Liver (tissue), 3 donors: ENCODE results near the gene NKIRAS1.

Experiments
- GABPA ChIP-seq, 2 donors: IDR thresholded peaks in 1 of 2; conservative IDR thresholded peaks in 1 of 2; 2 replicates each; pipeline ENCODE4 v1.6.1; 2016; ENCODE audit warnings: antibody characterized with exemption in 2 of 2, mild to moderate bottlenecking in 1 of 2, moderate library complexity in 1 of 2
- HNF4A ChIP-seq, 2 donors: conservative IDR thresholded peaks; 2 replicates each; pipeline ENCODE4 v1.6.1; 2016; ENCODE audit warnings: antibody characterized with exemption in 2 of 2, mild to moderate bottlenecking in 2 of 2
- JUND ChIP-seq, 2 donors: IDR thresholded peaks; 2 replicates each; pipeline ENCODE4 v1.6.1; 2016; ENCODE audit warnings: antibody characterized with exemption in 2 of 2
- RAD21 ChIP-seq, 2 donors: IDR thresholded peaks; 2 replicates each; pipeline ENCODE4 v1.6.1; 2016; ENCODE audit warnings: antibody characterized with exemption in 2 of 2, mild to moderate bottlenecking in 2 of 2
- RXRA ChIP-seq, 2 donors: IDR thresholded peaks; 2 replicates each; pipeline ENCODE4 v1.6.1; 2017 to 2018; ENCODE audit warnings: antibody characterized with exemption in 2 of 2, mild to moderate bottlenecking in 1 of 2
- TAF1 ChIP-seq: conservative IDR thresholded peaks from 2 replicates; pipeline ENCODE4 v1.6.1; 2016; ENCODE audit warnings: antibody characterized with exemption, mild to moderate bottlenecking
- YY1 ChIP-seq: IDR thresholded peaks from 2 replicates; pipeline ENCODE4 v1.6.1; 2016; ENCODE audit warnings: antibody characterized with exemption, mild to moderate bottlenecking
- TF ChIP-seq, protein P1 (sequence below): fragments of 150-350 bp; IDR thresholded peaks from 2 replicates; pipeline ENCODE4 v1.5.1; 2017; ENCODE audit warnings: improper control_type of control experiment, low read depth, low read length; ENCODE audit not compliant: missing input control
- TF ChIP-seq, protein P2 (sequence below): IDR thresholded peaks from 2 replicates; pipeline ENCODE4 v1.6.1; 2016; ENCODE audit warnings: antibody characterized with exemption, mild to moderate bottlenecking
- TF ChIP-seq, protein P3 (sequence below): IDR thresholded peaks from 2 replicates; pipeline ENCODE4 v1.6.1; 2016; ENCODE audit warnings: antibody characterized with exemption
- donor health status: healthy.
- donor health status: healthy.

DNA sequence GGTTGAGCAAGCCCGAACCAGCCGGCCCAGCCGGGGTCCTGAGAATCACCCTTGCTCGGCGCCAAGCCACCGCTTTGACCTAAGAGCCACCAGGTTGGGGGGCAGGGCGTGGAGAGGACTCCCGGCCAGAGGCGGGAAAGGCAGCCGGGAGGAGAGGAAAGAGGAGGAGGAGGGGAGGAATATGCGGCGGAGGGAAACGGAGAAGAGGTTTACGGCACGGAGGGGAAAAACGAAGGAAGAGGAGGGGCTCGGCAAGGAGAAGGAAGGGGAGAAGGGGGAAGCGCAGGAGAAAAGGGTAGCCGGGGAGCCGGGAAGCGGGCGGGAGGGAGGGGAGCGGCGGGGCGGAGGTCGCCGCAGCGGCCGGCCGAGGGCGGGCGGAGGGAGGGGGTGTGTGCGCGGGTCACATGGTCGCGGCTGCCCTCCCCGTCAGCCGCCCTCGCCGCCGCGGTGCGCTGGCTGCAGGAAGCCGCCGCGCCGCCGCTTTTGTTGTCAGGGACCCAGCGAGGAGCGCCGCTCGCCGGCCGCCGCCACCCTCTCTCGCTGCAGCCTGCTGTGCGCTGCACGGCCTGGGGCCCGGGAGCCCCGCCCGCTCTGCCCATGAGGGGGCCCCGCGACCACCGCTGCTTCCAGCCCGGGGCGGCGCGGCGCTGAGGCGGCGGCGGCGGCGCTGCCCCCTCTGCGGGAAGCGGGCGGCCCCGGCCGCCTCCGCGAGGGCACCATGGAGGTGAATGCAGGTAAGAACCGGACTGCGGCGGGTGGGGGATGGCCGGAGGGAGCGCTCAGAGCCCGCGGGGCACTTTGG lies 28.3 kb upstream of the NKIRAS1 start, which contains the start of gene NR1D2:
- TF ChIP-seq, protein P1, sequence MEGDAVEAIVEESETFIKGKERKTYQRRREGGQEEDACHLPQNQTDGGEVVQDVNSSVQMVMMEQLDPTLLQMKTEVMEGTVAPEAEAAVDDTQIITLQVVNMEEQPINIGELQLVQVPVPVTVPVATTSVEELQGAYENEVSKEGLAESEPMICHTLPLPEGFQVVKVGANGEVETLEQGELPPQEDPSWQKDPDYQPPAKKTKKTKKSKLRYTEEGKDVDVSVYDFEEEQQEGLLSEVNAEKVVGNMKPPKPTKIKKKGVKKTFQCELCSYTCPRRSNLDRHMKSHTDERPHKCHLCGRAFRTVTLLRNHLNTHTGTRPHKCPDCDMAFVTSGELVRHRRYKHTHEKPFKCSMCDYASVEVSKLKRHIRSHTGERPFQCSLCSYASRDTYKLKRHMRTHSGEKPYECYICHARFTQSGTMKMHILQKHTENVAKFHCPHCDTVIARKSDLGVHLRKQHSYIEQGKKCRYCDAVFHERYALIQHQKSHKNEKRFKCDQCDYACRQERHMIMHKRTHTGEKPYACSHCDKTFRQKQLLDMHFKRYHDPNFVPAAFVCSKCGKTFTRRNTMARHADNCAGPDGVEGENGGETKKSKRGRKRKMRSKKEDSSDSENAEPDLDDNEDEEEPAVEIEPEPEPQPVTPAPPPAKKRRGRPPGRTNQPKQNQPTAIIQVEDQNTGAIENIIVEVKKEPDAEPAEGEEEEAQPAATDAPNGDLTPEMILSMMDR: no peak
- TF ChIP-seq, protein P2, sequence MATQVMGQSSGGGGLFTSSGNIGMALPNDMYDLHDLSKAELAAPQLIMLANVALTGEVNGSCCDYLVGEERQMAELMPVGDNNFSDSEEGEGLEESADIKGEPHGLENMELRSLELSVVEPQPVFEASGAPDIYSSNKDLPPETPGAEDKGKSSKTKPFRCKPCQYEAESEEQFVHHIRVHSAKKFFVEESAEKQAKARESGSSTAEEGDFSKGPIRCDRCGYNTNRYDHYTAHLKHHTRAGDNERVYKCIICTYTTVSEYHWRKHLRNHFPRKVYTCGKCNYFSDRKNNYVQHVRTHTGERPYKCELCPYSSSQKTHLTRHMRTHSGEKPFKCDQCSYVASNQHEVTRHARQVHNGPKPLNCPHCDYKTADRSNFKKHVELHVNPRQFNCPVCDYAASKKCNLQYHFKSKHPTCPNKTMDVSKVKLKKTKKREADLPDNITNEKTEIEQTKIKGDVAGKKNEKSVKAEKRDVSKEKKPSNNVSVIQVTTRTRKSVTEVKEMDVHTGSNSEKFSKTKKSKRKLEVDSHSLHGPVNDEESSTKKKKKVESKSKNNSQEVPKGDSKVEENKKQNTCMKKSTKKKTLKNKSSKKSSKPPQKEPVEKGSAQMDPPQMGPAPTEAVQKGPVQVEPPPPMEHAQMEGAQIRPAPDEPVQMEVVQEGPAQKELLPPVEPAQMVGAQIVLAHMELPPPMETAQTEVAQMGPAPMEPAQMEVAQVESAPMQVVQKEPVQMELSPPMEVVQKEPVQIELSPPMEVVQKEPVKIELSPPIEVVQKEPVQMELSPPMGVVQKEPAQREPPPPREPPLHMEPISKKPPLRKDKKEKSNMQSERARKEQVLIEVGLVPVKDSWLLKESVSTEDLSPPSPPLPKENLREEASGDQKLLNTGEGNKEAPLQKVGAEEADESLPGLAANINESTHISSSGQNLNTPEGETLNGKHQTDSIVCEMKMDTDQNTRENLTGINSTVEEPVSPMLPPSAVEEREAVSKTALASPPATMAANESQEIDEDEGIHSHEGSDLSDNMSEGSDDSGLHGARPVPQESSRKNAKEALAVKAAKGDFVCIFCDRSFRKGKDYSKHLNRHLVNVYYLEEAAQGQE: no peak
- TF ChIP-seq HNF4A (conservative IDR thresholded peaks at IDR 0.05): no peak
- TF ChIP-seq RAD21 (IDR thresholded peaks at IDR 0.05): no peak
- TF ChIP-seq TAF1: no peak
- TF ChIP-seq GABPA (IDR thresholded peaks at IDR 0.05 in 1 of 2, conservative IDR thresholded peaks at IDR 0.05 in 1 of 2): no peak
- no peak for TF ChIP-seq JUND (IDR thresholded peaks at IDR 0.05)
- TF ChIP-seq RXRA (IDR thresholded peaks at IDR 0.05): no peak
- TF ChIP-seq, protein P3, sequence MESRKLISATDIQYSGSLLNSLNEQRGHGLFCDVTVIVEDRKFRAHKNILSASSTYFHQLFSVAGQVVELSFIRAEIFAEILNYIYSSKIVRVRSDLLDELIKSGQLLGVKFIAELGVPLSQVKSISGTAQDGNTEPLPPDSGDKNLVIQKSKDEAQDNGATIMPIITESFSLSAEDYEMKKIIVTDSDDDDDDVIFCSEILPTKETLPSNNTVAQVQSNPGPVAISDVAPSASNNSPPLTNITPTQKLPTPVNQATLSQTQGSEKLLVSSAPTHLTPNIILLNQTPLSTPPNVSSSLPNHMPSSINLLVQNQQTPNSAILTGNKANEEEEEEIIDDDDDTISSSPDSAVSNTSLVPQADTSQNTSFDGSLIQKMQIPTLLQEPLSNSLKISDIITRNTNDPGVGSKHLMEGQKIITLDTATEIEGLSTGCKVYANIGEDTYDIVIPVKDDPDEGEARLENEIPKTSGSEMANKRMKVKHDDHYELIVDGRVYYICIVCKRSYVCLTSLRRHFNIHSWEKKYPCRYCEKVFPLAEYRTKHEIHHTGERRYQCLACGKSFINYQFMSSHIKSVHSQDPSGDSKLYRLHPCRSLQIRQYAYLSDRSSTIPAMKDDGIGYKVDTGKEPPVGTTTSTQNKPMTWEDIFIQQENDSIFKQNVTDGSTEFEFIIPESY: no peak
- TF ChIP-seq YY1: no peak
